NCI-H1694 (cell line): ENCODE results near the gene FOXD4L6.
"Not testable (repeated sequence)": the region's sequence is repeated elsewhere in the genome, so short reads cannot be mapped to it uniquely, and the experiment has no call there.

ENCODE experiments used
- DNase-seq: peaks from one replicate; lab custom pipeline; 2025; lab: John Stamatoyannopoulos, UW

Gene FOXD4L6

DNA sequence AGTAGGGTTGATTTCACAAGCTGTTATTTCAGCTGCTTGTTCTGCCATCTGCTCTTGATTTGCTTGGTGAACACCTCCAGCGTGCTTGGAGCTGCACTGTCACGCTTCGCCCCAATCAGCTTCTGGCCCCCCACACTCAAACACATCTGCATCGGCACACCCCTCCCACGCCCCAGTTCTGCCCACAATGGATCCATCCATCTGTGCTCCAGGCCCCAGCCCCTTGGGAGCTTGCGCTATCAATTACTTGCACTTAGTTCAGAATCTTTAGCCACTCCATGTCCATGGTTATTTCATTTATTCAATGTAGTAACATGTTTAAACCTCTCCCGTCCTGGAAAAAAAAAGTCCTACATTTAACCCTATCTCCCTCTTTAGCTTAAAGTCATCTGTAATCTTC is 28.0 kb downstream of the FOXD4L6 start:
- DNase-seq, result not testable (repeated sequence)

DNA sequence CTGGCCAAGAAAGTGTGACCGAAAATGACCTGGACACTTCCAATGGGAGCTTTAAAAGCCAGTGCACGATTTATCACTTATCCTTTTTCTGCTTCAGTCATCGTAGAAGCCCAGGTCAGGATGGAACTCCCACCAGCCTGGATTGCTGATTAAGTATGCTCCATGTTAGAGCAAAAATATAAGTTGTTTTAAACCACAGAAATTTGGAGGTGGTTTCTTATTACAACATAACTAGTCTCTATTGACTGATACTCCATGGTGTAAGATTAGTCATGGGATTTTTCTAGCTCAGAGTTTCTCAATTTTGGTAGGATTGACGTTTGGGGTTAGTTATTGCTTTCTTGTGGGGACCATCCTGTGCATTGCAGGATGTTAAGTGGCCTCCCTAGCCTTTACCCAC is 29.7 kb downstream of the FOXD4L6 start:
- not testable (repeated sequence) for DNase-seq

DNA sequence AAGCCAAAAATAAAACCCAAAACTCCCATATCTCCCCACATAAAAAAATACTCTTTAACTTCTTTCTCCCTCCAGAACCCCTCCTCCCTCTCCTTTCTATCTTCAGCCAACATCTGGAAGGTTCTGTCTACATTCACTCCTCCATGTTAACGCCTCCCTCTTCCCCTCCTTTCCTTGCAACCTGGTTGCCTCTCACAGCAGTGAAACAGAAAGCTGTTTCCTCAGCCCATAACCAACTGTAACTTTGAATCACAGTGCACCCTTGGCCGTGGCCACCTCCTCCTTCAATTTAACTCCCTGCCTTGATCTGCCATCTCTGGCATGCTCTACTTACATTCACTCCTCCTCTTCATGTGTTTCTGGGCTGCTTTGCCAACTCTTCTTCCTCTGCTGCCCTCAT is 33.4 kb downstream of the FOXD4L6 start:
- not testable (repeated sequence) for DNase-seq

DNA sequence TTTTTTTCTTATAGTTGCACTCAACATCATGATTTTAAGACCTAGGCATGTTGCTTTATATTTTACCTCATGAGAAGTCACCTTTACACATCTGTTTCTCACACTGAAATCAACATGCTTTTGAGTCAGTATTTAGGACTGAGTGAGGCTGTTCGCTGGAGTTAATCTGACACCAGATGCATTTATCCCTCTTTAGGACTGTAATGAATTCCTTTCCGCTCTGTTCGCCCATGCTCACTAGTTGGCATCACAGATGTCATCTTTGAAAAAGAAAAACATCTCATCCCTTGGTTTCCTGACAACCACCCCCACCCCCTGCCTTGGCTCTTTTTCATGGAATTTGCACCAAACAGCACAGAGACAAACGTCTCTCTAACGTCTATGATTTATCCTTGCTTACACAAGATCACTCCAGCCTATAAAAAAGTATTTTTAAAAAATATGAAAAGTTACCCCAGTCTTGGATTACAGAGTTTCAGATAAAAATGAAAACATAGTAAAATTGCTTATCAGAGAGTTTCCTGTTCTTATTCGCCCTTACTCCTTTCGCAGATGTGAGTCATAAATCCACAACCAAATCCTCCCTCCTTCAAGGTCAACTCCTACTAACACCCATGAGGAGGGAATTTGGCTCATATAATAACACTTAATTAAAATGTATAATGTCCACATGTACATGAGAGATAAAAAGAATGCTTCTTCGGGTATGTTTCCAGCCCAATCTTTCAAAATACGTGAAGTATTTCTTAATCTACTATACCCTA is 34.3 kb downstream of the FOXD4L6 start:
- not testable (repeated sequence) for DNase-seq

DNA sequence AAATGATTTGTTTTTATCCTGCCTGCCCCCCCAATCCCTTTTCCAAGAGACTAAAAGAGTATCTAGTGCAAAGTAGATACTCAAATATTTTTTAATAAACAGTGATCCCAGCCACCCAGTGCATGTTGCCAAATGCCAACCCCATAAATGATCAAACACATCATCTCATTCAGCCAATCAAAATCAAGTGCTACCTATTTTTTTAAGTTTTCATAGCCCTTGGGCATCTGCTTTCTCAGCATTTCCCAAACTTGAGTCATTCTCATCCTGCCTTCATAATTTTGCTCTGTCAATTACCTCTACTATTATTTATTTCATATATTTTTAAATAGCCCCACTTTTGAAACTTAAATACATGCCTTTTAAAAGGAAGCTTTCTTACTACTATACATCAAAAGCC is 37.6 kb downstream of the FOXD4L6 start:
- DNase-seq, result not testable (repeated sequence)

DNA sequence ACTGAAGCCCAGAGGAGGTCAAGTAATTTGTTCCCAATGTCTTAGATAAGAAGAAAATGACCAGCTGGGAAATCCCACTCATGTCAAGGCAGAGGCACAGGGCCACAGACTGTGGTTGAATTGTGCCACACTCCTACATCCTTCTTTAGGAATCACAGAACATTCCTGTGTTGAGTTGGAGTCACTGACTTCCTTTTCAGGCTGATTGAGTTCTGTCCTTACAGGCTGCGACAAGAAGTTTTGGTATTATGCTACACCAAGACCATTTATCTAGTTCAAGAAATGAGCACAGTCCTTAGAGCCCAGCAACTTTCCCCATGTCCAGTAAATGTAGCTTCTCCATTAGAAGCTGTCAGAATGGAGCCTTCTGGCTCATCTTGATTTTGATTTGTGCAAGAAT is 38.1 kb downstream of the FOXD4L6 start:
- not testable (repeated sequence) for DNase-seq

DNA sequence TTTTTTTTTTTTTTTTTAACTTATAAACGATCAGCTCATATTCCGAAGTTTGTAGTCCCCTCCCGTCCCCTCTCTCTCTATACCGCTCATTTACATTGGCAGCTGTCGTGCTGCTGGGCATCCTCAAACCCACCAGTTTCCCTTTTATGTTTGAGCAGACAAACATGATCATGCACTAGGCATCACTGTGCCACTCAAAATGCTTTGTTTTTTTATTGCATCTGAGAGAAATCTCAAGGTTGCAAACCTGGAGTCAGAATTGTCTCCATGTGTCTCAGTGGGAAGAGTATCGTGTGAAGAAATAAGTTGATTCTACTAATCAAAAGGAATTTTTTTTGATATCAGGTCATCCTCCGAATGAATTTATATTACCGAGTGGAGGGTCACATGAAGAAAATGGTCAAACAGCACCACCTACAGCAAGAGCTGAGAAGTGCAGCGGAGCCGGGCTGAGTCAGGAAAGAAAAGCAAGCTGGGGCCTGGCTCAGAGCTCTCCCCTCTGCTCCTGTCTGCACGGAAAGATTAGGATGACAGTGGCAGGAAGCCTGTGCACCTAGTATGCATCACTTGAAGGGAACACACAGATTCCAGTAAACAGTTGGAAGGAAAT is 39.9 kb downstream of the FOXD4L6 start:
- DNase-seq, result not testable (repeated sequence)

DNA sequence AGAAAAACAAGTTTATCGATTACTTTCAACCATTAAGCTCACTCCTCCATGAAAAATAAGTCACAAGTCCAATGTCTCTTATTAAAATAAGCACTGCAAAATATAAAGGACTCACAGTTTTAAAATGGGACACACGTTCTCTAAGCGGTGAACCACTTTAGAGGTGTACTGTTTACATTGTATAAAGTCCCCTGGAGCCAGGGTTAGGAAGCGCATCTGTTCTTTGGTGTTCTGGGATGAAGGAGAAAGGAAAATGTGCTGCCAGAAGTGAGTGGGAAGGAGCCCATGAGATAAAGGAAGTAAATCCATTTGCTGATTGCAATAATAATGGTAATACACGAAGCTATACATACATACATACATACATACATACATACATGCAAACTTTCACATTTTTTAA is 40.6 kb downstream of the FOXD4L6 start:
- not testable (repeated sequence) for DNase-seq

DNA sequence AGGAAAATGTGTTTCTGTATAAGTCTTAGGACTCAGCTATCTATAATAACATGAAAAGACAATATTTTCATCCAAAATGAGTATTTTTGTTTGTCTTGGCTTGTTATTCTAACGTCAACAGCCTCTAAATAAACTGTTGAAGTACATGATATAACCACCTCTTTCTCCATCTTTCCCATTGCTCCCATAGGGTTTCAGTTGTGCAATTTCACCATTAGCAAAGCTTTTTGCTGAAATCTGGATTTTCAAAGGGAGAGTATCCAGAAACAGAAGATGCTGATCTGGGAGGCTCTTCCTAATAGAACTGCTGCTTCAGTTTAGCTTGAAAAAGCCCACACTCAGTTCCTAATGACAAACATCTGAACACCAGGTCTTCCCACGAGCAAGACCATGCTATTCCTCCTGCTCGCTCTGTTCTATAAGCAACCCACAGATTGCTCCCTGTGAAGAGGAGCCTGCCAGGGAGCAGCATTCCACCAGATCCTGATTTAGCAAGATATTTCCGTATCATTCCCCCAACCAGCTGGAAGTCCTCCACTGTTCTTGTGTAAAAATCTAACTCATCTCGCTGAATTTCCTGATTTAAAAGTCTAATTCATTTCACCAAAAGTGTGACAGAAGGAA is 41.2 kb downstream of the FOXD4L6 start:
- DNase-seq, result not testable (repeated sequence)

- DNase-seq, result not testable (repeated sequence)
These were observed 41.8 kb downstream of the FOXD4L6 start for GRCh38 chr9:41086685-41087084.

GRCh38 chr9:41086215-41086614 is 42.3 kb downstream of the FOXD4L6 start:
- not testable (repeated sequence) for DNase-seq

DNA sequence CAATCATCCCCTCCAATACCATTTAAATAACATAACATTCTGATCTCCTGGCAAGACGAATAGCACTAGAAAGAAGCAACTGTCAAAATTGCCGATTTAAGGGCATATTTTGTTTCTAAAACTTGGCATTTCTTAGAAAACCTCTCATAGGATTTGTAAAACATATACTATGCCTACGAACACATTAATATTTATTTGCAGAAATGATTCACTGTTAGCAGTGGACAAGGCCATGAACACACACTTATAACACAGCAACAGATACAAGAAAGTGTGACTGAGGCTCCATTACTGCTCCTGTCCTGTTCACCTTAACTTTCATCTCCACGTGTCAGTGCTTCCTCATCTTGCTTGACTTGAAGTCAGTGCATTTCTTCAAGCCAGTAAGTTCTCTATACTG is 46.1 kb downstream of the FOXD4L6 start:
- DNase-seq, result not testable (repeated sequence)

DNA sequence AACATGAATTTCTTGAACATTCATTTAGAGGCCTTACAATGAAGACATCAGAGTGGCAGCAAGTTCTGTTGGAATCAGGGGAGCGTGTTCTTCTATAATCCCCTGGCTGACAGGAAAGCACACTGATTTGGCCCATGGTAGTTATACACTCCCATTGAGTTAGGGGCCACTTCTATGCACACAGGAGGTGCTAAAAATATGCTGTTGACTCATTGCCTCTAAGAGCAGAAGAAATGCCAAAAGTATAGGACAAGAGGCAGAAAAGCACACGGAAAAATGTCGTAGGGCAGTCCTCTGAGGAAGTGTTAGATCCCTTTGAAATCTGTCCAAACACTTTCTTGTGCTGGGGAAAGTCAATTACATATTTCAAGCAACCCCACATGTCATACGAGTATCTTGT is 49.0 kb downstream of the FOXD4L6 start:
- not testable (repeated sequence) for DNase-seq

DNA sequence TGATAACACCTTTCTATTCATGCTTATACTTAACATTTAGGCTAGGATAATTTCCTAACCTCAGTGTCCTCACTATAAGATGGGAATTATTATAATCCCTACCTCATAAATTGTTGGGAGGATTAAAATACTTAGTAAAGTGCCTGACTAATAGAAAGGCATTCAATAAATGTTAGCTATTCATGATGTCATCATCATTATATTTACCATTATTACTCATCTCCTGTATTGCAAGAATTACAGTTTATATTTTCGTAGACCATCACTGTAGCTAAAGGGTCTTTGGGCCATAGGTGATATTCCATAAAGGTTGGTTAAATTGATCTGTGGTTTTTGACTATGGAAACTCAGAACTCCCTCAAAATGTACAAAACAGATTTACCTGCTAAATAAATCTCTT is 50.9 kb downstream of the FOXD4L6 start:
- DNase-seq, result not testable (repeated sequence)
